ENCODE data around the gene KCNQ1. TPM values are rescaled to one million over a fixed set of nuclear protein-coding genes. Genes with fewer than 3 reads are reported as not detected.

KCNQ1 gene
- total and polyA plus RNA-seq, 2 donors (not counting 1 experiment from before 2014, with no cell fraction given), result 21.5 to 28.8 TPM

DNA sequence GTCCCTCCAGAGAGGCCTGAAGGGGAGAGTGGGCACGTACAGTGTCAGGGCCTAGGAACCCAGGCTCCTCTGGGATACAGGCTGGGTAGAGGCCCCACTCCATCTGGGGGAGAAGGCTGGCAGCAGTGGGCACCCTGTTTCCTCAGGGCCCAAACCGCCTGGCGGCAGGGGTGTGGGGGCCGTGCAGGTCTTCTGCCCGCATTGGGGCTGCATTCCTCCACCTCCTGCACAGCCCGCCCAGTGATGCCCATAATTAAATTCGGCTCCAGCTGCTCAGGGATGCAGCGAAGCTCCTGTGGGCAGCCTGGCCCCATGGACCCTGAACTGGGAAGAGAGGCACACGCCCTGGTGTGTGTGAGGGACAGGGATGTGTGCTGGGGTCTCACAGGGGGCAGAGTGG is 219.6 kb downstream of the KCNQ1 start:
- H3K79me2 ChIP-seq (ENCODE audit: control insufficient read depth, insufficient read depth, low read length), result no peaks in the 10 kb centered on the region
- intact Hi-C loops (cut with micrococcal nuclease), result no loop called here
- WGBS (ENCODE audit: insufficient coverage), result 89% methylated on average over 9 of the region's 9 CpGs

DNA sequence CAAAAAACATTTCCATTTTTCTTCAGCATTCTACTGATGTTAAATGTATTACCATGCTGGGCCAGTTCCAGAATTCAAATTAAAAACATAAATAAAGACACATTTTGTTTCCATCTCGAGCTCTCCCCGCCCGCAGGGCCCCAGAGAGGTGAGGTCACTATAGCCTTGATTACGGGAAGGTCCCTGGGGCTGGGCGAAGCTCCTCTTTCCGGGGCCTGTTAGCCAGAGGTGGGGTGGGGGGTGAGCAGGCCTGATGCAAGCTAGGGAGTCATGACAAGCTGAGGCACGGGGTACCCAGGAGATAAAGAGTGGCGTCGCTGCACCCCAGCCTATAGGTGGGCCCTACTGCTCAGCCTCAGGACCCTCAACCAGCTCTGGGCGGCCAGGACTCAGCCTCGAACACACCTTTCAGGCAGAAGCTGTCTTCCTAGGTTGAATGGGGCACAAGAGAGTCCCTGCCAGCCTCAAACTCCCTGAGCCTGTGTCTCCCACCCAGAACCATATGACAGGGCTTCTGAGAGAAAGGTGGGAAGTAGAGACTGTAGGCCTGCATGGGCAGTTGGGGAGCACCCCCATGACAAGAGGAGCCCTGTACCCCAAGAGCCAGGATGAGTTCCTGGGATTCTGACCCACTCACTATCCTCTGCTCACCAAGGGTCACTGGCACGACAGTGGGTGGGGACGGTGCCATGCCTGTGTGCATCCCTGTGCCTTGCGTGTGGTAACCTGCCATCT is 220.2 kb downstream of the KCNQ1 start:
- Mint-ChIP-seq H3K4me1 (peaks cover under 1% of the 10 kb centered on the region), H3K4me3 (no peak overlapping the region), H3K9me3 (ENCODE audit: insufficient read depth) (no peaks in the 10 kb centered on the region), H3K27me3 (no peaks in the 10 kb centered on the region), H3K27ac (no peak overlapping the region)
- POLR2A ChIA-PET, result no interaction called here
- H3K9ac ChIP-seq (ENCODE audit: low read length), result no peak overlapping the region
- no peaks in the 10 kb centered on the region for H4K20me1 ChIP-seq (ENCODE audit: control insufficient read depth, insufficient read depth, low read length, poor library complexity, severe bottlenecking)
- ATAC-seq (ENCODE audit: low read depth) (no peak), DNase-seq (no peak)
- peaks cover 0 to 17% of the 10 kb centered on the region in 2 experiments for H3K36me3 ChIP-seq (replicated peaks in 1 of 2; ENCODE audit: control extremely low read depth in 1 of 2, control insufficient read depth in 1 of 2, extremely low read depth in 1 of 2, insufficient read depth in 2 of 2, low read length in 1 of 2)
- no peaks in the 10 kb centered on the region for H3K4me1 ChIP-seq (ENCODE audit: control insufficient read depth in 2 of 2, insufficient read depth in 2 of 2, low read length in 2 of 2)
- H3K4me2 ChIP-seq (replicated peaks; ENCODE audit: low read depth, low read length, poor library complexity, severe bottlenecking), result no peak overlapping the region
- H2AFZ ChIP-seq (ENCODE audit: insufficient read depth, low read depth, low read length, poor library complexity, severe bottlenecking), result no peak overlapping the region
- peaks cover 1 to 15% (median 9%) of the 10 kb centered on the region in 3 donors for H3K9me3 ChIP-seq (ENCODE audit: control extremely low read depth in 1 of 3, control insufficient read depth in 2 of 3, insufficient read depth in 1 of 3, low read length in 2 of 3)
- CTCF ChIA-PET, result no interaction called here
- intact Hi-C loops (cut with micrococcal nuclease), result no loop called here
- H3K79me2 ChIP-seq (ENCODE audit: control insufficient read depth, insufficient read depth, low read length), result no peaks in the 10 kb centered on the region
- no peak overlapping the region for H3K27ac ChIP-seq (ENCODE audit: low read length in 2 of 2)
- no peaks in the 10 kb centered on the region for H3K27me3 ChIP-seq (replicated peaks in 1 of 4; ENCODE audit: control extremely low read depth in 1 of 4, control insufficient read depth in 3 of 4, insufficient read depth in 4 of 4, low read length in 3 of 4)
- TF ChIP-seq EZH2 (IDR thresholded peaks at IDR 0.05; ENCODE audit: borderline replicate concordance, insufficient read depth, low read depth, low read length, poor library complexity, severe bottlenecking), result no peak
- TF ChIP-seq, protein P1, sequence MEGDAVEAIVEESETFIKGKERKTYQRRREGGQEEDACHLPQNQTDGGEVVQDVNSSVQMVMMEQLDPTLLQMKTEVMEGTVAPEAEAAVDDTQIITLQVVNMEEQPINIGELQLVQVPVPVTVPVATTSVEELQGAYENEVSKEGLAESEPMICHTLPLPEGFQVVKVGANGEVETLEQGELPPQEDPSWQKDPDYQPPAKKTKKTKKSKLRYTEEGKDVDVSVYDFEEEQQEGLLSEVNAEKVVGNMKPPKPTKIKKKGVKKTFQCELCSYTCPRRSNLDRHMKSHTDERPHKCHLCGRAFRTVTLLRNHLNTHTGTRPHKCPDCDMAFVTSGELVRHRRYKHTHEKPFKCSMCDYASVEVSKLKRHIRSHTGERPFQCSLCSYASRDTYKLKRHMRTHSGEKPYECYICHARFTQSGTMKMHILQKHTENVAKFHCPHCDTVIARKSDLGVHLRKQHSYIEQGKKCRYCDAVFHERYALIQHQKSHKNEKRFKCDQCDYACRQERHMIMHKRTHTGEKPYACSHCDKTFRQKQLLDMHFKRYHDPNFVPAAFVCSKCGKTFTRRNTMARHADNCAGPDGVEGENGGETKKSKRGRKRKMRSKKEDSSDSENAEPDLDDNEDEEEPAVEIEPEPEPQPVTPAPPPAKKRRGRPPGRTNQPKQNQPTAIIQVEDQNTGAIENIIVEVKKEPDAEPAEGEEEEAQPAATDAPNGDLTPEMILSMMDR (IDR thresholded peaks at IDR 0.05), result no peak
- H3K4me3 ChIP-seq (ENCODE audit: control extremely low read depth in 1 of 5, extremely low read depth in 1 of 5, insufficient read depth in 1 of 5, low read depth in 2 of 5, low read length in 4 of 5), result no peak overlapping the region
- WGBS (ENCODE audit: insufficient coverage), result 95% methylated on average over 11 of the region's 14 CpGs

More for the DNA sequence above, 219.6 kb downstream of the KCNQ1 start:
- no peak overlapping the region for H3K27ac ChIP-seq (ENCODE audit: low read length in 2 of 2)
- DNase-seq (no peak), ATAC-seq (ENCODE audit: low read depth) (no peak)
- H3K9ac ChIP-seq (ENCODE audit: low read length), result no peak overlapping the region
- TF ChIP-seq EZH2 (IDR thresholded peaks at IDR 0.05; ENCODE audit: borderline replicate concordance, insufficient read depth, low read depth, low read length, poor library complexity, severe bottlenecking), result no peak
- TF ChIP-seq, protein P1 (IDR thresholded peaks at IDR 0.05), result no peak
- no peak overlapping the region for H2AFZ ChIP-seq (ENCODE audit: insufficient read depth, low read depth, low read length, poor library complexity, severe bottlenecking)
- no peaks in the 10 kb centered on the region for H3K4me1 Mint-ChIP-seq
- no peak overlapping the region for H3K4me3 Mint-ChIP-seq
- ChIA-PET POLR2A (no interaction called here), CTCF (no interaction called here)
- no peak overlapping the region for H3K4me2 ChIP-seq (replicated peaks; ENCODE audit: low read depth, low read length, poor library complexity, severe bottlenecking)
- H3K4me1 ChIP-seq (ENCODE audit: control insufficient read depth in 2 of 2, insufficient read depth in 2 of 2, low read length in 2 of 2), result no peaks in the 10 kb centered on the region
- no peaks in the 10 kb centered on the region for H3K27me3 Mint-ChIP-seq
- no peaks in the 10 kb centered on the region for H3K27me3 ChIP-seq (replicated peaks in 1 of 4; ENCODE audit: control extremely low read depth in 1 of 4, control insufficient read depth in 3 of 4, insufficient read depth in 4 of 4, low read length in 3 of 4)
- H3K36me3 ChIP-seq (replicated peaks in 1 of 2; ENCODE audit: control extremely low read depth in 1 of 2, control insufficient read depth in 1 of 2, extremely low read depth in 1 of 2, insufficient read depth in 2 of 2, low read length in 1 of 2), result peaks cover 0 to 17% of the 10 kb centered on the region in 2 experiments
- peaks cover 1% of the 10 kb centered on the region for H3K9me3 Mint-ChIP-seq (ENCODE audit: insufficient read depth)
- H4K20me1 ChIP-seq (ENCODE audit: control insufficient read depth, insufficient read depth, low read length, poor library complexity, severe bottlenecking), result no peaks in the 10 kb centered on the region
- peaks cover 3 to 15% (median 14%) of the 10 kb centered on the region in 3 donors for H3K9me3 ChIP-seq (ENCODE audit: control extremely low read depth in 1 of 3, control insufficient read depth in 2 of 3, insufficient read depth in 1 of 3, low read length in 2 of 3)
- H3K4me3 ChIP-seq (ENCODE audit: control extremely low read depth in 1 of 5, extremely low read depth in 1 of 5, insufficient read depth in 1 of 5, low read depth in 2 of 5, low read length in 4 of 5), result no peak overlapping the region
- no peak overlapping the region for H3K27ac Mint-ChIP-seq

Measured in B cell (primary cell).